Mucosa of gallbladder (tissue), 1 donor: ENCODE data around the gene CCDC146. TPM values are rescaled to one million over a fixed set of nuclear protein-coding genes. Genes with fewer than 3 reads are reported as not detected.
"Not testable (repeated sequence)": the region's sequence is repeated elsewhere in the genome, so short reads cannot be mapped to it uniquely, and the experiment has no call there.

Experiments used
- DNase-seq: peaks from one replicate; pipeline ENCODE4 v3.0.0-alpha.2; 2020; ENCODE audit warnings: low spot score
- total RNA-seq: library from RNA; stranded (reverse); gene quantifications from one replicate; pipeline ENCODE4 v1.2.1, GENCODE V29; 2021
- donor health status: DM: no; HTN: no; CAD: no.

The CCDC146 gene
- total RNA-seq, 1 donor from 2014 or later: 29.7 TPM

DNA sequence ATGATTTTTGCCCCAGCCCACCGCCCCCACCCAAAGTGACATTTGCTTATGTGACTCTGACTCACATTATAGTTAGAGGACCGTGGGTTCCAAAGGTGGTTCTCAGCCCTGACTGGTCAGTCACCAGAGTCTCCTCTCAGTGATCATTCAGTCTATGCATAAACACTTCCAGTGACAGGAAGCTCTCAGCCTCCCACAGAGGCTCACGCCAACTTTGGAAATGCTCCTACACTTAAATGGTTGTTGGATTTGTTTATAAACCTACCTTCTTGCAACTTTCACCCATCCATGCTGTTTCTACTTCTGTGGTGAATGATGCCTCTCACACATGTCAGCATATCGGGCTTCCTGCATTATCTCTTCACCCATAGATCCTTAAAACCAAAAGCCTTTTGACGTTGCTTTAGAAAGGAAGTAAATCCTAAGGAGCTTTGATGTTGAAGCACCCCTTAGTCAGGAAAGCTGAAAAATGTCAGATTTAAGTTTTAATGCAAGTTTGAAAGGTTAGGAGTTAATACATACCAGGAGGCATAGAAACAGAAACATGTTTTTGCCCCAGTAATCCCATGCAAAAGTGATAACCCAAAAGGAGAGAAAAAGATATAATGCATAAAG, 123.7 kb downstream of the CCDC146 start:
- DNase-seq: no peak

DNA sequence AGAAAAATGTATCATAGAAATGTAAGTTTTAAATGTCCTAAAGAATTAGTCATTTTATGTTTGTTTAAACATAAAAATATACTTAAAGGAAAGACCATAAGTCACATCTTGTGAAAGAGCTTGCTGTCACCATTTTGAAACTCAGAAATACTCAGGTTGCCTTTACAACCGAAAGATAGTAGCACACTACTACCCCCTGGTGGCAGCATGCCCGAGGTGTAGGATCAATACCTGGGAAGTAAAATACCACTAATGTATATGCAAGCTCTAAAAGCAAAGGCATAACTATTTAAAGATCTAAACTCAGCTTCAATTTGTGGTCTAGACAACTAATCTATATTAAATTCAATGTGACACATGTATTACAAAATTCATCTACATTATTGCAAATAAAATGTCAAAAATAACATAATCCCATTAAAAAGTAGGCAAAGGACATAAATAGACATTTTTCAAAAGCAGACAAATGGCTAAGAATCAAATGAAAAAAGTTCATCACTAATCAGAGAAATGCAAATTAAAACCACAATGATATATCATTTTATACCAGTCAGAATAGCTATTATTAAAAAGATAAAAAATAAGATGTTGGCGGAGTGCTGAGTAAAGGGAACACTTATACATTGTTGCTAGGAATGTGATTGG, 124.9 kb downstream of the CCDC146 start:
- peak; percentile 88 for DNase-seq

DNA sequence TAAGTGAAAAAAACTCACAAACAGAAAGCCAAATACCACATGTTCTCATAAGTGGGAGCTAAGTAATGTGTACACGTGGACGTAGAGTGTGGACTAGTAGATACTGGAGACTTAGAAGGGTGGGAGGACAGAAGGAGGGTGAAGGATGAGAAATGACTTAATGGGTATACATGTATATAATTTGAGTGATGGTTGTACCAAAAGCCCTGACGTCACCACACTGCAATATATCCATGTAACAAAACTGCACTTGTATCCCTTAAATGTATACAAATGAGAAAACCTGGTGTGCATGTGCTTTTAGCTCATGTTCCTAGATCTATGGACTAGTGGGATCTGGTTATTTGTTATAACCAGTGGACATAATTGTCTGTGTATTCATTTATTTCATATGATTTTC, 125.7 kb downstream of the CCDC146 start:
- DNase-seq: no peak

DNA sequence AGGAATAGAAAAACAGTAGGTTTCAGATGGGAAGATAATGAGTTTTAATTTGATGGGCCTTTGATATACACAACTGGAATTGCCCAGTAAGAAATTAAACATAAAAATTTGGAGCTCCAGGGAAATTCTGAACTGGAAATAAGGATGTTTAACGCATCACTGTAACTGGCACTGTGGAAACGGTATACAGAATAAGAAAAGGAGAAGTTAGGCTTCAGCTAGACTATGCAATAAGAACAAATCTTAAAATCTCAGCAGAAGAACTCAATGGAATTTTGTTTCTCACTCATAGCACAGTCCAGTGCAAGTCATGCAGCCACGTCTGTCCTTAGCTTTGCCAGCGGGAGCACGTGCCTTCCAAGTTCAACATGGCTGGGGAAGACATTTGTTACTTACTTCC, 130.1 kb downstream of the CCDC146 start:
- no peak for DNase-seq

DNA sequence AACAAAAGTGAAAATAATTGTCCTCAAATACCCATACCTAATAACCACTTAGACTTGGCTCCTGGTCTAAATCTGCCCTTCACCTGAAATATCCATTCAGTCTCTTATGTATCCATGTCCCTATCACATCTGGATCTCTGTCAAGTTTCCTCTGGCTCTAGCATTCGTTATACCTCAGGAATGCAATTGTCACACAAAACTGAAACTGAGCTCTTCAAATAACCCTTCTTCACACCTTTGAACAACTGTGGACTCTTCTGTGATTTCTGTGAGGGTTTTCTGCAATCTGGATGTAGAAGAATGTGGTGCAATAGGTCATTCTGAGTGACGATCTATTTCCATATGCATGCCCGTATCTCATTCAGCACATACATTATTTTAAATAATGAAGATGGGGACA, 130.7 kb downstream of the CCDC146 start:
- no peak for DNase-seq

DNA sequence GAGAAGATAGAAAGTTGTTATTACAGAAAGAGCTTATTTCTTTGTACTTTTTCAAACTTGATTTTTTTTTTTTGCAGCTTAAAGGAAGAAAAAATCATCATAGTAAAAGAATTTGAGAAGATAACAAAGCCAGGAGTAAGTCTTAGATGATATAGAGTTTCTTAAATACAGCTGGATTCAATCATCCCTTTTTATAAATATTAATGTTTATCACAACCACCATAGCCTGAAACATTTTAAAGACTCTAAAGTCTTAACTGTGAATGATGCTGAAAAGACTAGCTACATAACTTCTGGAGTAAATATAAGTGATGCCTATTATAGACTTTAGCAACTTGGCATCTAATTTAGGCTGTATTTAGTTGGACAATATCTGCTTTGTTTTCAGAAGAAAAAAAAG, 132.0 kb downstream of the CCDC146 start:
- no peak for DNase-seq

DNA sequence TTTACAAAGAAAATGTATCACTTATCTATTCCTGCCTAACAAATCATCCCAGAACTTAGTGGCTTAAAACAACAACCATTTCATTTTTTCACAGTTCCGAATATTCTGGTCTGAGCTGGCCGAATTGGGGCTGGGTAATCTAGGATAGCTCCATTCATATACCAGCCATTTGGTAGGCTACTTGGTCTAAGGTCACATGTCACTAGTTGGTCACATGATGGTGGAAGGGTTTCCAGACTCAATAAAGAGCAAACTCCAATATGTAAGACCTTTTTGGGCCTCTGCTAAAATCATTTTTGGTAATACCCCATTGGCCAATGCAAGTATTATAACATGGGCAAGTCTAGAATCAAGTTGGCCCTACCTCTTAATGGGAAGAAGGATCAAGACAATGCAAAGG, 132.5 kb downstream of the CCDC146 start:
- DNase-seq: no peak

DNA sequence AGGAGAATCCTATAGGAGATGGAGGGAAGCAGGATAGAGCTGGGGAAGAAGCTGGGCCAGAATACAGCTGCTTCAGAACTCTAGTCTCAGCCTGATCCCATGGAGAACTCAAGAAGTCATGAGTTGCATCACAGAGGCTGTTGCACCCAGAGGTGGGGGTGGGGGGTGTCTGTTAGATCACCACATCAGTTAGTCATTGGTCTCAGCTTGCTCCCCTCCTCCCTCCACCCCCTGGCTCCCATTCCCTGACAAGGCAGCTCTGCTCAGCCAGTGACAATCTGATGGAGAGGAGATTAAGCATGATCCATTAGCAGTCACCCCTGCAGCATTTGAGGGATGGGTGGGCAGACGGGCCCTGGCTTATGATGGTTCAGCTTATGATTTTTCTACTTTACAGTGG, 135.6 kb downstream of the CCDC146 start:
- DNase-seq: no peak

DNA sequence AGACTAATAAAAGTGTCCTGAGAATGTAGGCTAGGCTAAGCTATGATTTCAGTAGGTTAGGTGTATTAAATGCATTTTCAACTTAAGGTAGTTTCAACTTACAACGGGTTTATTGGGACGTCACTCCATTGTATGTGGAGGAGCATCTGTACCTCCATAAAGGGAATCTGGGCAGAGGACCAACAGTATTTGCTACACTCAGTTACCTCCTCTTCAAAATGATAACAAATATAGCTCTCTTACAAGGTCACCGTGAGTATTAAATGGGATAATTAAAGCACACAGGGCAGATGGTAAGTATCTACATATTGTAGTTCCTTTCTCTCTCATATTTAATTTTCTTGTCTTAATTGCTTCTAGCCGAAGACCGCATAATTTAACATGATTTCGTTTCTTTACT, 136.2 kb downstream of the CCDC146 start:
- DNase-seq: no peak

DNA sequence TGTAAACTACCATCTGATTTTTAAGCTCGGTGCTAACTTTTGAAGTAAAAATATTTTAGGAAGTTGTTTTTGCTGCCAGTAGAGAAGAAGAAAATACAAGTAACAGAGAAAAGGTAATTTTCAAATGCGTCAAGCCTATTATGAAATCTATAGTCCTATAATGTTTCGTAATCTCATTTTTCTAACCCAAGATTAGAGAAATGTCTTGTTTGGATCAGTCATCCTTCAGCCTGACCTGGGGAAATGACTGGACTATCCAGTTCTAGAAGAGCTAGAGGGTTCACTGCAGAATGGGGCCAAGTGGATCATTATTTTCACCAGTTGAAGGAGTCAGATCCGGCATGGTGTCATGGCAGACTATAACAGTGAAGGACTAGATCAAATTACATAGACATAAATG, 139.9 kb downstream of the CCDC146 start:
- no peak for DNase-seq

DNA sequence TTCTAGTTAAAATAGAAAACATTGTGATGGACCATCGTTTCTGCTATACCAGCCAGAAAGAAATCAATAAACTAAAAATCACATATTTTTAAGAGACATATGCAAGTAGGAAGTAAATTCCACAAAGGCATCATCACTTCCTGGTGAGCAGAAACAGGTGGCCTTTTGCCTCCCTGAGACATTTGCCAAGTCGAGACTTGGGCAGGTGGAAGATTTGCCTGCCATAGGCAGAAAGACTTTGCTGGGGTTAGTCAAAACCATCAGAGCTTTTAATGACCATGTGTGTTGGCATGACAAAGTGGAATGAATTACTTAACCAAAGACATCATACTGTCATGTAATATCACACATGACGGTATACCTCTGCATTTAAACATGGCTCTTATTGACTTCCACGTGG, 143.3 kb downstream of the CCDC146 start:
- no peak for DNase-seq

DNA sequence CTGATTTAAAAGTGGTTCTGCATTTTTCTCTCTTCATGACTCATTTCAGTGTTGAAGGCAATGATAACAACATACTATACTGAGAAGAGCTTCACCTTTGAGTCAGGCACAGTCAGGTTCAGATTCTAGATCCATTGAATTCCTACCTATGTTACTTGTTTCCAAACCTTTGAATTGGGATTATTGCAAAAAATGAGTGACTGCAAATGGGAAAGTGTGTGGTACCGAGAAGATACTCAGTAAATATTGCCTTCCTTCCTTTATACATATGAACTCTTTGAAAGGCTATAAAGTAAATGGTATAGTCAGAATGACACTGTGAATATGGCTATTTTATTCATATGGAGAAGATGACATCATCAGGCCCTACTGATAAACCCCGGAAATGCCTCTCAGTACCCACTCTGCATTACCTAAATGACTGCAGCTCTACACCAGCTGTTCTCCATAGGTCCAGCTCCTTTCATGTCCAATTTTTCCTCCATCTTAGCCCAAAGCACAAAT, 143.9 kb downstream of the CCDC146 start:
- no peak for DNase-seq

DNA sequence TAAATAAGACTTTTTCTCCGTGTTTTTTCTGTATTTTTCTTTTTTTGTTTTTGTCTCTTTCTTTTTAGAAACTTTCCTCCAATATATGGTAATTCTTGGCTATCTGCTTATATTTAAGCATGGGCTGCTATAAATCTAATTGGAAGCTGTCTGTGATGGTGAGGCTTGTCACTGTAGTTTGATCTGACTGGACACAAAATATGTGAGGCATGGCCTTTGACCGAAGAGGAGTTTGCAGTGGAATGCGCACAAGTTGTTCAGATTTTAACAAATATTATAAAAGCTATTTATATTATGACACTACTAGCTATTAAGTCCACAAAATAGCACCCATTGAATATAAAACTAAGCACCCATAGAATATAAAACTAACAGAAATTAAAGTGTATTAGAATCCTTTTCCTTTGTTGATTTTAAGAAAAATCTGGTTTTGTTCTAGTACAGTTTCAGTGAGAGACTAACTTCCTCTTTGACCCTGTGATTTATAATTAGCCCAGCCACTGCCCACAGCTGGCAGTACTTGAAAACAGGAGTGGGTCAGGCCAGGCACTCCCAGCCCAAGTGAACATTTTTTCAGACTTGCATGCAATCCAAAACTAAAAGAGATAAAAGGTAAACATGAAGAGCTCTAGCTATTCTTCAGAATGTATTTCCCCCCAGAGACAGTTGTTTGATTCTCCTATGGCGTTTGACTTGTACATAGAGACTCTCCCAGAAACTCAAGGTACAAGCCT, 147.1 kb downstream of the CCDC146 start:
- no peak for DNase-seq

DNA sequence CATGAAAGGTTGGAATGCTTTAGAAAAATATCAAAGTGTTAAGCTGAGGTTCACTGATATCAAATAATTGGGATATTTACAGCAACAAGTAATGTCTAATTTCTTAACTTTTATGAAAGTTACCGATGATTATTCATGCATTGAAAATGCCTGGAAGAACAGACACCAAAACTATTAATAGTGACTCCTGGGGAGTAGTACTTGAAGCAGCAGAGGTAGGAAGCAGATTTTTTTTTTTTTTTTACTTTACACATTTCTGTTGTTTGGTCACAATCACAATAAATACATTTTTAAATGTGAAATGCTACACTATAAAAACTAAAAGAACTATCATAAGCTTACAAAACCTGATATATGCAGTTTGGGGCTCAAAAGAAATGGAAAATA, 147.7 kb downstream of the CCDC146 start:
- DNase-seq: no peak

DNA sequence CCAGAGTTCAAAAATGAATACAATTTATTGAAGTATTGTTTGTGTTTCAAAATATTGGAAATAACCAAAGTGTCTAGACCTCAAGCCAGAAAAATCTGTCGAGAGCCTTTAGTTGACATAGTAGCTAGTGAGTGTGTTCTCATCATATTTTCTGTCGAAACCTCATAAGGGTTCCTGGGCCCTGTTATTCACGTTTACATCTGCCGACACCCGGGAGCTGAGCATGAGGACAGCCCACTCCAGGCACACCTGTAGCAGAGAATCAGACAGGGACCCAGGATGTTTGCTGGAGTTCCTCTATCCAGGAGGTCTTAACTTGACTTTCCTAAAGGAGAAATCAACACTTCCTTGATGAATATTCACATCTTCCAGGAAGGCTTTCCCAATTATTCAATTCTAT, 149.4 kb downstream of the CCDC146 start:
- no peak for DNase-seq

DNA sequence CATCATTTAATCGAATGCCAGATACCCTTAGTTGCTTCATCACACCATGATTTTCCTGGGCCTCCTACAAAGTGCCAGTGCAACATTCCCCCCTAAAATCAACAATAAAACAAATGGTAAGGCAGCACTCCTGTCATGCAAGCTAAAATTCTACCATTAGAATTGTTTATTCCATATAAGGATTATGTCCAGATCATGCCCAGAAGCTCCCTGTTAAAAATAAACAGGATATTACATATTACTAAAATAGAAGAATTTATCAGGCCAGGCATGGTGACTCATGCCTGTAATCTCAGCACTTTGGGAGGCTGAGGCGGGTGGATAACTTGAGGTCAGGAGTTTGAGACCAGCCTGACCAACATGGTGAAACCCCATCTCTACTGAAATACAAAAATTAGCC, 153.2 kb downstream of the CCDC146 start:
- not testable (repeated sequence) for DNase-seq

DNA sequence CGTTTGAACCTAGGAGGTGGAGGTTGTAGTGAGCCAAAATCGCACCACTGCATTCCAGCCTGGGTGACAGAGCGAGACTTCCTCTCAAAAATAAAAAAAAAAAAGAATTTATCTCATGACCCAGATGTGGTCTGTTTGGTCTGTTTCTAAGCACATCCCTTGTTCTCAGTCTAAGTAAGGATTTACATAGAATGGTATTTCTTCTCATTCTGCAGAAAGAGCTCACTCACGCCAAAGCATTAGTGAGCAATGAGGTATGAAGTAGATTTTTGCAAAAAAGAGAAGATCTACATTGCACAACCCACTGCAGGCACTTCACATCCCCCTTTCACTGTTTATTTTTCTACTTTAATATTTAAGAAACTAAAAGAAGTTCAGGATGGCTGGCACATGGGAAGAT, 153.7 kb downstream of the CCDC146 start:
- no peak for DNase-seq

DNA sequence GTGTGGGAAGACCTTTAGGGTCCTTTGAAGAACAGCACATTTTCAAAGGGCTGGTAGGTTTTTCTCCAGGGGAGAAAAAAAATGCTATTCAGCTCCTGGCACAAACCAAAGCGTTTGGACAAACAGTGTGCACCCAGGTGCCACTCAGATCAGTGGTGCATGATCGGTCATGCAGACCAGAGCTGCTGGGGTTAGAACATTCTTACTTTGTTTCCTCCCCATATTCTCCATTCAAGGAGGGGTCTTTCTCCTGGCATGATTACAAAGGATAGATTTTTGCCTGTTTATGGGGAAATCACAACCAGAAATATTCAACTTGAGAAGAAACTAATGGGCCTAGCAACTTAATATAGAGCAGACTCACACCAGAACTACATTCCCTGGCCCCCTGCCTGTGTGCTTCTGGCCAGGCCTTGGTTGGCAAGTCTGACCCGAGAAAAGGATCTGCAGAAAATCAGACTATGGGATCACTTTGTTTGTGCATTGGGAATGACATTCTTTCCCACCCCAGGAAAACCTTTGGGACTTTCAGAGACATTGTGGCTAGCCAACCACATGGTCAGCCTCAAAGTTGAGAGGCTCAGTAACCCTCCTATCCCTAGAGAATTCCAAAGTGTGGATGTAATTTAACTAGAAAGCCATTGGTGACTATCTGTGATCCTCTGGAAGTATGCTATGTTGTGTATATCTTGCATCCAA, 159.5 kb downstream of the CCDC146 start:
- peak; percentile 56 for DNase-seq

DNA sequence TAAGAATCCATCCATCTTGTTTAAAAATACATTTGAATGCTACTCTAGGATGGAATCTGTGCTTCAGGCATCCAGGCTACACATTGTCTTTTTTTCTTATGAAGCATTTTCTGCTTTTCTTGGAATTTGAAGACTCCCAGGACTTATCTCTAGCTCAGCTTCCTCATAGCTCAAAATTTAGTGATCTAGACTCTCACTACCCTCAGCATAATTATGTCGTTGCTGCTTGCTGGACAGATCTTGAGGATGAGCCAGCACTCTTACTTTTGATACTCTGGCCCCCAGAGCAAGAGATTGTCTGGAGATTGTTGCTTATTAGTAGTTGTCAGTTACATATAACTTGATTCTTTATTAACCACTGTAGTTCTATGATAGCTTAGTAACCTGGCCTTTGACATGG, 160.5 kb downstream of the CCDC146 start:
- no peak for DNase-seq

DNA sequence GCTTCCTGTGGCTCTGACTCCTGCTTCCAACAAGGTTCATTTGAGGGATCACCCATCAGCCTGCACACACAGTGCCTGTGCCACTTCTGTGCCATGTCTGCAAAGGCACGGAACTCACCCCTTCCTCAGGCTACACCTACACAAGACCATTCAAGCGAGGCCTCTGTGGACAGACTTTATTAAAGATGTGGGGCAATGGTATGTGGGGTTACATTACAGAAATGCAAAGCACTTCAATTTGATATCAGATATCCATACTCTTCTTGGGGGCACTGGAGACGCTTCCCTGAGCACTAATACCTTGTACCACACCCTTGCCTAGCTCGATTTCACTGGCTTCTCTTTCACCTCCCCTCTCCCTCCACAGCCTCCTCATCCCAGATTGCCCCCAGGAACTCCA, 161.6 kb downstream of the CCDC146 start:
- DNase-seq: no peak

DNA sequence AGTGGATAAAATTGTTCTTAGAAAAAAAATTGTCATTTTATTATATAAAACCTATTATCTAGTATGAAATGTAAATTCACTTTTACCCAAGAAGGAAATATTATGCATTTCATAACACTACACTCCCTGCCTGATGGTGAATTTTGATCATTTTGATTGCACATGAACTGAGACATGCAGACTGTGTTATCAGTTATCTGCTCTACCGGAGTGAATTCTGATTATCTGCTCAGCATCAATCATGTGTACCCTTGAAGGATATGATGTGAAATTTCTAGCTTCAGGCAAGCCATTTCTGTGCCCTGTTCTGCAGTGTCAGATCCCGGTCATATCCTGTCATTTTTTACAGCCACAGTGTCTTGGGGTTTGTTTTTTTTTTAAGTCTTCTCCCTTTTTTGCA, 162.2 kb downstream of the CCDC146 start:
- no peak for DNase-seq

DNA sequence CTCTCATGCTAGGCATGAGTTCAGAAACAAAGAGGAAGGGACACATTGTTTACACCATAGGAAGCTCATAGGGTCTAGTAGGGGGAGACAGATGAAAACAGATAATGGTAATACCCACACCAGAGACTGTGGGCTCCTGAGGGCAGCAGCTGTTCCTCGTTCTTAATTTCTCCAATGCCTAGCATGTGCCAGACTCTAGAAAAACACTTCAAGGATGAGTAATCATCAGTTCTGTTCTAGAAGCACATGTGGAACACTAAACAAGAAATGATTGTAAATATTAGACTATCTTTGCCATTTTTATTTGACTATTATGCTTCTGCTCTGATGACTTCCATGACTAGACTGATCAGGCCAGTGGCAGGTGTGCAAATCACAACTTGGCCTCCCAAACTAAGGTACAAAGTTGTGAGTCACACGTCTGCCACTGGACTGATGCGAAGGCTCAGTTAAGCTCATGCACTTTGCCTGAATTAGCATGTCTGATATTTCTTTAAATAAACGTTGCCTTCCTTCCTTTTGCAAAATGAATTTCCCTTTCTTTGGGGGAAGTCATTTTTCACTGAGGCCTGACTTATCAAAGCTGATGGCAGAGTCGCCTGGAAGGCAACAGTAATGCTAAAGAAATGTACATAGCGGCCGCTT, 166.4 kb downstream of the CCDC146 start:
- DNase-seq: no peak
